Stimulated activated CD4-positive, alpha-beta T cell treated with anti-CD3 and anti-CD28 coated beads, TNF-alpha, amount 100 ng/mL, for 24 hours (primary cell): ENCODE measurements around the gene MACROD2.

ENCODE experiments used
- DNase-seq, 3 experiments: peaks; one replicate each; pipeline ENCODE4 v3.0.0-alpha.2; 2020; ENCODE audit warnings: low read depth in 3 of 3

The MACROD2 gene

DNA sequence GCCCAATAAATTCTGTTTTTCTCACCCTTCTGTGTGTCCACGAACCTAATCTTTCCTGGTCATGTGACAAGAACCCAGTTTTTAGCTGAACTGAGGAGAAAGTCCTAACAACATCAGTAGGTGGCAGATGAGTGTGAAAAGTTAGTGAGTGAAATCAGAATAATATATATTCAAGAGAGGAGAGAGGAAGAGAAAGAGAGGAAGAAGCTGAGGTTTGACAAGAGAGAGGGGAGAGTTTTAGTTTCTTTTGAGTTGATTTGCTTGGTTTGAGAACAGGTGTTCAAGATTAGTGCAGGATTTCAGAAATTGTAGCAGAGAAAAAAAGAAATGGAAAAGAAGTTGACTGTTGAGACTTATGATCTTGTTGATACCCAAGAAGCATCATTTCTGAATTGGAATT is 1272.6 kb downstream of the MACROD2 start:
- DNase-seq = no peak

GRCh38 chr20:15278041-15278440 is 1282.7 kb downstream of the MACROD2 start:
- DNase-seq = no peak

GRCh38 chr20:15287329-15287728 is 1292.0 kb downstream of the MACROD2 start:
- DNase-seq = no peak

- no peak for DNase-seq
These were observed 1292.8 kb downstream of the MACROD2 start for GRCh38 chr20:15288106-15288505.

GRCh38 chr20:15289337-15289736 is 1294.0 kb downstream of the MACROD2 start:
- no peak for DNase-seq

GRCh38 chr20:15292405-15292804 is 1297.1 kb downstream of the MACROD2 start:
- no peak for DNase-seq

DNA sequence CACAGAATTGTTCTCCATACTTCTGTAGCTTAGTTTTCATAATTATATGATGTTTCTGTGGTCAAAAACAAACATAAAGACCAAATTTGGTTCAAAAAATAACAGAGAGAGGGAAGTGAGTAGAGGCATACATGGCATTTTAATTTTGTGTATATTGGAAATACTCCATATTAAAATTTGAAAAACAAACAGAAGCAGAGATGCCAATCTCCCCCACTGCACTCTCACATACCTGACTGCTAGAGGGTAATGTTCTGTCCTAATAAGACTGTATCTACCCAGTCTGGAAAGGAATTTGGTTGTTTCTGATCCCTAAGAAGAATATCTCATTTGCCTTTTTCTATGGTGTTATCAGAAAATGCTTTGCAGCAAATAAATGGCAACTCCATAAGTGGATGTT is 1301.1 kb downstream of the MACROD2 start:
- DNase-seq = no peak

GRCh38 chr20:15297059-15297875 is 1302.0 kb downstream of the MACROD2 start:
- no peak for DNase-seq

DNA sequence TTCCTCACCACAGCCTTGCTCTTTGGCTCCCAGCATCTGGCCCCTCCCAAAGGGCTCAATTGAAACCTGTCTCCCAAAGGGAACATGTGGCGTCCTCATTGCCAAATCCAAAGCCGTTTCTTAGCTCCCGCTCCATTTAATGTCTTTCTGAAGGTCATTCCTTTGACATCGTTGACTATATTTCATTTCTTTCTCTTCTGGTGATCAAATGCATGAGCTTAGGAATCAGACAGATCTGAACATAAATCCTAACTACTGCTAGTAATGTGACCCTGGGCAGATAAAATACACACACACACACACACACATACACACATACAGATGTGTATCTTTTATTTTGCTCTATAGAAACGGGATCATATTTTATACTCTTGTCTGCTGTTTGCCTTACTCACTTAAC is 1306.8 kb downstream of the MACROD2 start:
- no peak for DNase-seq

GRCh38 chr20:15310361-15310760 is 1315.0 kb downstream of the MACROD2 start:
- DNase-seq = no peak

DNA sequence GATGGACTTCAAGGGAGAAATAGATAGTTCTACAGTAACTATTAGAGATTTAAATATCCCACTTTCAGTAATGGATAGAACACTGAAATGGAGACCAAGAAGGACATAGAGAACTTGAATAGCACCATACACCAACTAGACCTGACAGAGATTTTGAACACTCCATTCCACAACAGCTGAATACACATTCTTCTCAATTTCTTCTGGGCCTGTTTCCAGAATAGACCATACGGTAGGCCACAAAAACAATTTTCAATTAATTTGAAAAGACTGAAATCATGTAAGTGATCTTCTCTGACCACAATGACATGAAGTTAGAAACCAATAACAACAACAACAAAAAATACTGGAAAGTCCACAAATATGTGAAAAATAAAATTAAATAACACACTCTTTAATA is 1321.2 kb downstream of the MACROD2 start:
- no peak for DNase-seq

DNA sequence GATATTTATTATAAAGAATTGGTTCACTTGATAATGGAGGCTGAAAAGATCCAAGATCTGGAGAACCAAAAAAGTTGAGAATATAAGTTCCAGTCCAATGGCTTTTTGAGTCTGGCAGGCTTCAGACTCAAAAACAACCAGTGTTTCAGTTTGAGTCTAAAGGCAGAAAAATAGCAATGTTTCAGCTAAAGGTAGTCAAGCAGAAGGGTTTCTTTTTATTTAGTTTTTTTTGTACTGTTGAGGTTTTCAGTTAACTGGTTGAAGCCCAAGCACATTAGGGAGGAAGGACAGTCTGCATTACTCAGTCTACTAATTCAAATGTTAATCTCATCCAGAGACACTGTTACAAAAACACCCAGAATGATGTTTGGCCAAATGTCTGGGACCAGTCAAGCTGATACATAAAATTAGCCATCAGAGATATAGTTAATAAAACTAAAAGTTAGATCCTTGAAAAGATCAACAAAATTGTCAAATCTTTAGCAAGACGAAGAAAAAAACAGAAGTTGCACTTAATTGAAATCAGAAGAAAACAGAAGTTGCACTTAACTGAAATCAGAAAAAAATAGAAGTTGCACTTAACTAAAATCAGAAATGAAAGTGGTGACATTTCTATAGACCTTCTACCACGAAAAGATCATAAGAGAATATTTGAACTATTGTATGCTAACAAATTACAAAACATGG is 1322.4 kb downstream of the MACROD2 start:
- DNase-seq = no peak

DNA sequence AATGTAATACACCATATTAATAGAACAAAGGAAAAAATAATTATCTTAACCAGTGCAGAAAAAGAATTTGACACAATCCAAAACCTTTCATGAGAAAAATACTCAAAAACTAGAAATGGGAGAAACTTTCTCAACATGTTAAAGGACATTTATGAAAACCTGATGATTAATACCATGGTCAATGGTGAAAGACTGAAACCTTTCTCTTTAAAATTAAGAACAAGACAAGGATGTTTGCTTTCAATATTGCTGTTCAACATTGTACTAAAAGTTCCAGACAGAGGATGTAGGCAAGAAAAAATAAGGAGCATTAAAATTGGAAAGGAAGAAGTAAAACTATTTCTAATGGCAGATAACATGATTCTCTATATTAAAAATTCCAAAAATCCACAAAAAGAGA is 1323.4 kb downstream of the MACROD2 start:
- DNase-seq = no peak

DNA sequence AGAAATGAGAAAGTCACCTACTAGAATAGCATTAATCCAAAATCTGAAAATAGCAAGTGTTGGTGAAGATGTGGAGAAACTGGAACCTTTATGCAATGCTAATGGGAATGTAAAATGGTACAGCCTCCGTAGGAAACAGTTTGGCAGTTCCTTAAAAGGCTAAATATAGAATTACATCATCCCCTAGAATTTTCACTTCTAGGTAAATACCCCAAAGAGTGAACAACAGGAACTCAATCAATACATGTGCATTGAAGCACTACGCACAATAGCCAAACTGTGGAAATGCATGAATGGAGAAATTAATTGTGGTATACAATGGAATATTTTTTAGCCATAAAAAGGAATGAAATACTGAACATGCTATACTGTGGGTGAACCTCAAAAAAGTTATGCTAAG is 1324.1 kb downstream of the MACROD2 start:
- DNase-seq = no peak

DNA sequence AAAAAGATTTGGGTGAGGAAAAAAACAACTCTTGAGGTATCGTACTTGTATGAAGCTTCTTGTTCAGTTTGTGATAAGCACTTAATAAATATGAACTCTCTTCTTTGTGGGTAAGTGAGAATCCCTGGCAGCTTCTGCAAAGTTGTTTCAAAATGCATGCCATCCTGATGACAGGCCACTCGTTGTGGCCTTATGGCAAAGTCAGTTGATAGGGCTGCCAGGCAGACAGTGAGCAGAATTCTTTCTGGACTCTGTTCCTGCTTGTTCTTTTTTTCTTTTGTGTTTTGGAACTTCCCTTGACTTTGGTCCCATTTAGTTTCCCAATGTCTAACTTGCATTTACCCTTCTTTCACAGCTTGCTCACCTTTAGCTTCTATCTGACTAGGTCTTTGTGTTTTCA is 1325.6 kb downstream of the MACROD2 start:
- no peak for DNase-seq

DNA sequence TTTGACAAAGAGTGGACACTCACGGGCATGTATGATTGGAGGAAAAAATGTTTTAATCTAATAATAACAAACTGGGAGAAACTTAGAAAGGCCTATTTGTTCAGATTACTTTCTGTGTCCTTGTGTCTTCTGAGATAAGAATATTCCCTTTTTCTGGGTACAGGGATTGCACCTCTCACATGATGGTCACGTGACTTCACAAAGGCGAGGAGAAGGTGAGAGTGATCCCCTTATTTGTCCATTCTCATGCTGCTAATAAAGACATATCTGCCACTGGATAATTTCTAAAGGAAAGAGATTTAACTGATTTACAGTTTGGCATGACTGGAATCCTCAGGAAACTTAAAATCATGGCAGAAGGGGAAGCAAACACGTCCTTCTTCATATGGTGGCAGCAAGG is 1331.8 kb downstream of the MACROD2 start:
- DNase-seq = no peak

- no peak for DNase-seq
These were observed 1332.8 kb downstream of the MACROD2 start for GRCh38 chr20:15328084-15328483.

DNA sequence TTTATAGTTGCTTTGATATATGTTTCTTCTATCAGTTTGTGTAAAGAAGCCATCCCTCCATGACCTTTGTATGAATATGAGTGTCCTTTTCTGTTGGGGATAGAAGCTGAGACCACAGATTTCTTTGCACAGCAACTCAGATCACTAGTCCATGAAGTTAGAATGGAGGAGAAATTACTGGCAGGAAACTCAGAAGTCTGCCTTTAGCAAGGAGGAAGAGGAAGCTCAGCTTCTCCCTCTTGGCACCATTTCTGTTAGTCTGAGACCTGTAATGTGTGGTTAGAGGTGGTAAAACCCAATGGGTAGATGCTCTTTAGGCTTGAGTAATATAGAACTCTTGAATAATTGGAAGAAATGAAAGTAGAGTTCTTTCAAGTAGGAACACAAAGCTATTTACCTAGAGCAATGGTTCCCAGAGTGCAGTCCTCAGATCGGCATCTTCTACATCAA is 1337.4 kb downstream of the MACROD2 start:
- no peak for DNase-seq

DNA sequence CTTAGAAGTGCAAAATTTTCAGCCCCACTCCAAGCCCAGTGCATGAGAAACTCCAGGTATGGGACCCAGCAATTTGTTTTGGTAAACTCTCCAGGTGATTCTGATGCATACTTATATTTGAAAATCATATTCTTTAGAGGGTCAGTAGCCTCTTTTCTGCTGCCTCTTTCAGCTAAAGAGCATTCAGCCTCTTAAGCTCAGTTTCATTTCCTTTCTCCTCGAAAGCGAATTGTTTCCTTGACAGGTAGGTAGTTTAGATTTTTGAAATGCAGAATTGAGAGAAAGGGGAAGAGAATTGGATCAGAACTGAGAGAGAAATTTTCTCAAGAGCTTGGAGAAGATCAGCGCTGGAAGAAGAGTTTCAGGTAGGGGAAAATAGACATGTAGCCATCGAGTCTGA is 1337.9 kb downstream of the MACROD2 start:
- no peak for DNase-seq

GRCh38 chr20:15336011-15336410 is 1340.7 kb downstream of the MACROD2 start:
- DNase-seq = no peak

- DNase-seq = no peak
These were observed 1341.2 kb downstream of the MACROD2 start for GRCh38 chr20:15336536-15336935.

- no peak for DNase-seq
These were observed 1343.9 kb downstream of the MACROD2 start for GRCh38 chr20:15339264-15339663.

DNA sequence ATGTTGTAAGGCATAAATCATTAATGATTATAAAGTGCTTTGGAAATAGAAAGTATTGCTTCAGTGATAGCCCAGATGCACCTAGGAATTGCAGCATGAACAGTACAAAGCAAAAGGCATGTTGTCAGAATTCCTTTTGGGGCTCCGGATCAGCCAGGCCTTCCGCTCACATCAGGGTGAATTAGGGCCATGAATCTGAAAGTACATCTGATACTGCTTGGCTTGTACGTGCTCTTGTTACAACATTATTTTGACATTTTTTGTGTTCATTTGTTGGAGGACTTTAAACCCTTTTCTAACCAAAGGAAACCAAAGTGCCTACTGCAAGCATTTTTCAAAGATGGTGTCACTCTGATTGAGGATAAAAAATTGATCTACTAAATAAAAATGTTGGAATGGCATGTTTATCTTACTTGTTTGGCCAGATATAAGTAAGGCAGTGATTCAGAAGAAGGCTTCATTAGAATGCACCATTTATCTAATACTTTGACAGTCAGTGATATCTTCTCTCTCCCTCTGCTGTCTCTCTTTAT is 1347.7 kb downstream of the MACROD2 start:
- DNase-seq = no peak
